Stimulated activated naive CD8-positive, alpha-beta T cell treated with anti-CD3 and anti-CD28 coated beads, Interleukin-15, Interleukin-2, amounts not matched to agents 100 ng/mL and 50 ng/mL, for 24 hours (primary cell): ENCODE data around the gene TEX14.
A peak's percentile ranks its signal among the peaks of the same experiment; 100 is the strongest.

ENCODE experiments used
- H3K27ac Mint-ChIP-seq: one replicate; pipeline ENCODE4 v1.8.0; 2021; ENCODE audit warnings: mild to moderate bottlenecking, mixed read lengths
- H3K27me3 Mint-ChIP-seq: one replicate; pipeline ENCODE4 v1.8.0; 2021; ENCODE audit warnings: mixed read lengths
- H3K36me3 Mint-ChIP-seq: one replicate; pipeline ENCODE4 v1.8.0; 2021; ENCODE audit warnings: low read depth, mixed read lengths
- H3K4me1 Mint-ChIP-seq: one replicate; pipeline ENCODE4 v1.8.0; 2021; ENCODE audit warnings: low read depth, mixed read lengths
- H3K4me3 Mint-ChIP-seq: one replicate; pipeline ENCODE4 v1.8.0; 2021; ENCODE audit warnings: mild to moderate bottlenecking, mixed read lengths
- H3K9me3 Mint-ChIP-seq: one replicate; pipeline ENCODE4 v1.8.0; 2021; ENCODE audit warnings: mixed read lengths

TEX14 gene

DNA sequence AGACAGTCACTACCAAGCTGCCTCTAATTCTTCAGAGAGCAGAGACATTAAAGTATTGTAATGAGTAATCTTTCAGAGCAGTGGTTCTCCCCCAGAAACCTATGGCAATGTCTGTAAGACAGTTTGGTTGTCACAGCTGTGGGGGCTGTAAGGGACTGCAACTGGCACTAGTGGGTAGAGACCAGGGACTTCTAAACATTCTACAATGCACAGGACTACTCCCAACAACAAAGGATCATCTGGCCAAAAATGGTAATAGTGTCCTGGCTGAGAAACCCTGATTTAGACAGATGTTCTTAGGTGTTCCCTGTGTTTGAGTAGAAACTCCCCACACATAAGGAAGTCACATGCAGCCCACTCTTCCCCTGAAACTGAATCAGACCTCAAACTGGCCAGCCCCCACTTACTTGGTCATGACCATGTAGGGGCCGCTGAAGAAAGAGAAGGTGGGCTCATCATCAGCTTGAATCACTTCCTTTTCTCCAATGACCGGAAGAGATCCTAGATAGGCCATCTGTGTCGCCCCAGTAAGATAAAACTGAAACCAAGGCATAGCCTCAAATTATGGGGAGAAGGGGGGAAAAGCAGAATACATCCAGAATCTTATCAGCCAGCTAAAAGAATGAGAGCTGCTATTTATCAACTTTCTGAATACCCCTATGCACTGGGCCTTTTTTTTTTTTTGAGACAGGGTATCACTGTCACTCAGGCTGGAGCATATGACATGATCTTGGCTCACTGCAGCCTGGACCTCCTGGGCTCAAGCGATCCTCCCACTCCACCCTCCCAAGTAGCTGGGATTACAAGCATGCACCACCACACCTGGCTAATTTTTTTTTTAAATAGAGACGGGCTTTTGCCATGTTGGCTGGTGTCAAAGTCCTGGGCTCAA, 75.8 kb downstream of the TEX14 start:
- Mint-ChIP-seq H3K27me3 (no peaks in the 10 kb centered on the region), H3K4me1 (peaks cover 11% of the 10 kb centered on the region), H3K36me3 (no peaks in the 10 kb centered on the region), H3K9me3 (no peaks in the 10 kb centered on the region), H3K4me3 (peak overlapping the region; percentile 3), H3K27ac (peak overlapping the region; percentile 58)

DNA sequence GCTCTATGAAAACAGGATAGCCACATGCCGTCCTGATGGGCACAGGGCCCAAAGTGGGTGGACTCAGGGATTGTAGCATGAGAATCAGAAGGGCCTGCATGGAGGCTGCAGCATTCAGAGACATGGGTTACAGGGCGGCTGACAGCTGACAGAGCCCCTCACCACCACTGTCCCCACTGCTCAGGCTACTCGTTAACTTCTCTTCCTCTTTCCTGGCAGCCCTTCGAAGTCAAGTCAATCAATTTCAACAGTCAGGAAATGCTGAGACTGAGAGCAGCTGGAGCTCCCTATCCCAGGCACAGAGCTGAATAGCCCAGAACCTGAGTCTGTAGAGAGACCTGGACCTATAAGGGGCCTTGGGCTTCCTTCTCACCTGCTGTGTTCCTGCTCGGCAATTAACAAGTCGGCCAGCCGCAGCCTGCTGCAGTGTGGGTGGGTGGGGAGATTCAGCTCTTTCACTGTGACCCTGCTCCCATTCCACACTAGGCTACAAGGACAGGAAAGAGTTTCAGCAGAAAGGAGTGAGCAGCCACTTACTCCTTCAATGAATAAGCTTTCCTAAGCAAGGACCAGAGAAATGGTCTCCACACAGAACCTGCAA, 76.9 kb downstream of the TEX14 start:
- Mint-ChIP-seq H3K27me3 (no peaks in the 10 kb centered on the region), H3K4me3 (no peak overlapping the region), H3K9me3 (no peaks in the 10 kb centered on the region), H3K27ac (no peak overlapping the region), H3K36me3 (no peaks in the 10 kb centered on the region), H3K4me1 (peaks cover 11% of the 10 kb centered on the region)

DNA sequence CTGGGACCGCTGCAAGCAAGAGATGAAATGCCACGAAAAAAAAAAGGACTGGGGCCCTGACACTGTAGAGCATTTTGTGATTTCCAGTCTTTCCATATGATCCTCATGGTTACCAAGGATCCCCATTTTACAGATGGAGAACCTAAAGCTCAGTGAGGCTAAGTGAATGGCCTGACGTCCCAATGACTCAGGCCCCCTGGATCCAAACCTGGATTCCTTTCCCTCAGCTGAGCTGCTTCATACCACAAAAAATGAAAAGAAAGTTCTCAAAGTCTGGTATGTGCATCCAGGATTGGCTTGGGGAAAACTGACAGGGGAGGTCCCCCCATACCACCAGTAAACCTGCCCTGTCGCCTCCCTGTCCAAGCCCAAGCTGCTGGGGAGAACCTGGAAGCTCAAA, 80.5 kb downstream of the TEX14 start:
- no peak overlapping the region for H3K27ac Mint-ChIP-seq

DNA sequence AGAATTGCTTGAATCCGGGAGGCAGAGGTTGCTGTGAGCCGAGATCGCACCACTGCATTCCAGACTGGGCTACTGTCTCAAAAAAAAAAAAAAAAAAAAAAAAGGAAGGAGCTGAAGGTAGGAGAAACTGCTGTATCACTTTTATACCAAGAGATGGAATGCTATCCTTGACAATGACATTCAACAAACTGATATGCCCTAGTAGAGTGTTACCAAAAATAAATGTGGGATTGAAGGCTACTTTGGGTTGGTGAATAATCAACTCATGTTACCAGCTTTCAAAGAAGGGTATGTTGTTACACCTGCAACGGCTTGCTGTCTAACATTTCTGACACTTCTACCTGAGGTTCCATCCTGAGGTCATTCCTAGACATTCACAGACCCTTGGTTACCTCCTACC, 84.9 kb downstream of the TEX14 start:
- H3K4me3 Mint-ChIP-seq, result no peak overlapping the region
- no peaks in the 10 kb centered on the region for H3K36me3 Mint-ChIP-seq
- H3K27me3 Mint-ChIP-seq, result no peaks in the 10 kb centered on the region
- H3K4me1 Mint-ChIP-seq, result no peaks in the 10 kb centered on the region
- H3K9me3 Mint-ChIP-seq, result no peaks in the 10 kb centered on the region
- no peak overlapping the region for H3K27ac Mint-ChIP-seq

More for the DNA sequence above, 80.5 kb downstream of the TEX14 start:
- H3K9me3 Mint-ChIP-seq, result no peaks in the 10 kb centered on the region
- peaks cover 11% of the 10 kb centered on the region for H3K4me1 Mint-ChIP-seq
- no peak overlapping the region for H3K4me3 Mint-ChIP-seq
- no peaks in the 10 kb centered on the region for H3K36me3 Mint-ChIP-seq
- H3K27me3 Mint-ChIP-seq, result no peaks in the 10 kb centered on the region

DNA sequence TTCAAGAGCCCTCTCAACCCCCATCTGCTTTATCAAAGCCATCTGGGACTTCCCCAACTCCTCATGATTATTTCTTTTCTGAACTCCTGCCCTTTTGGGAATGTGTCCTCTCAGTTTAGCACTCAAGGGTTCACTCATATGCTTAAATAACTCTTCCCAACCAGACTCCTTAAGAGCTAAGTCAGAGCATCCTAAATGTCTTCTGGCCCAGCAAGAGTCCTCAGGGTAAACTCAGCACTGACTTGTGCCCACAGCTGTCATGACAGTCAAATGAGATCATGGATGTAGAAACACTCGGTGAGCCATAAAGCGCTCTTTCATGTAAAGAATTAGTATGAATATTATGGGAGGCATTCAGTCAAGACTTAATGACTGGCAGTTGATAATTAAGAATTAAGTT, 85.9 kb downstream of the TEX14 start:
- Mint-ChIP-seq H3K27me3 (no peaks in the 10 kb centered on the region), H3K36me3 (no peaks in the 10 kb centered on the region), H3K4me3 (no peak overlapping the region), H3K27ac (no peak overlapping the region), H3K4me1 (no peaks in the 10 kb centered on the region), H3K9me3 (no peaks in the 10 kb centered on the region)

DNA sequence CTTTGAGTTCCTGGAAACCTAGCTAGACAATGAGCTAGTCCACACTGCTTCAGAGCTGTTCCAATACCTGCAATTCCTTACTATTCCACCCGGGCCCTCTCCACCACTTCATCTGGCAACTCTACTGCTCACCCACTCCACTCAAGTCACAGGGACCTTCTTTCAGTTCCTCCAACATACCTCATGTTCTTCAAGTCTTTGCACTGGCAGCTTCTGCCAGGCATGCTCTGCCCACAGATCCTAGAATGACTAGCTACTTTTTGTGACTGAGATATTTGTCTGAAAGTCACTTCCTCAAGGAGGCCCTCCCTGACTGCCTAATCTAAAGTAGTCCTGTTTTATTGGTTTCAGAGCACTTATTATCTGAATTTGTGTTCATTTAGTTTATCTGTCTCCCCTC, 86.4 kb downstream of the TEX14 start:
- no peak overlapping the region for H3K27ac Mint-ChIP-seq
- H3K27me3 Mint-ChIP-seq, result no peaks in the 10 kb centered on the region
- no peaks in the 10 kb centered on the region for H3K36me3 Mint-ChIP-seq
- H3K4me3 Mint-ChIP-seq, result no peak overlapping the region
- no peaks in the 10 kb centered on the region for H3K9me3 Mint-ChIP-seq
- no peaks in the 10 kb centered on the region for H3K4me1 Mint-ChIP-seq

DNA sequence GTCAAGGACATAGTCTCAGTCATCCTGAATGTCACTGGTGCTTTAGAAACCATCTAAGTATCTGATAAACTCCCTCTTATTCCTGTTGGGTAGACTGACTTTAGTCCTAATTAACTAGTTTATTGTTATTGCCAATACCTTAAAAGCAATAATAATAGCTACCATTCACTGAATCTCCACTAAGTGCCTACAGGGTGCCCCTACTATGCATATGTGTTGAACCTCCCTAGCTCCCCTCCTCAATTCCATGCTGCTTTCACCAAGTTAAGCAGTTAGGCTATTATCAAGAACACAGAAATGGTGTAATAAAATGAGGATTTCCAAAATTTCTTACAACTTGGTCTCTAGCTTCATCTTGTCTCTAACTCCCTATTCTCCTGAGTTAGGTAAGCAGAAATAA, 89.9 kb downstream of the TEX14 start:
- Mint-ChIP-seq H3K36me3 (no peaks in the 10 kb centered on the region), H3K9me3 (no peaks in the 10 kb centered on the region), H3K27me3 (no peaks in the 10 kb centered on the region), H3K27ac (no peak overlapping the region), H3K4me1 (no peaks in the 10 kb centered on the region), H3K4me3 (no peak overlapping the region)

DNA sequence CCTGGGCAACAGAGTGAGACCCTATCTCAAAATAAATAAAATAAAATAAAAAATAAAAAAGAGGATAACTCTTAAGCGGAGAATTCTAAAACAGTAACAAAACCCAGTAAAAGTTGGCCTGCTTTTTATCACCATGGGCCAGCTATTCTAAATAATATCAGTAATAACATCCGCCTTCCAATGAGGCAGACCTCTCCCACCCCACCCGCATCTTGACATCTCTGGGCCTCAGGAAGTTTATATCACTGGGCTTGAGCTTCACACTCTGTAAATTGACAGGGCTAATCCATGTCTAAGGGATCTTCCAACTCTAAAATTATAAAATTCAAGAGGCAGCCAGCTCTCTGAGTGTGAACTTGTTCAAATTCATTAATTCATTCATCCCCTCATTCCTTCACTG, 94.5 kb downstream of the TEX14 start:
- Mint-ChIP-seq H3K4me3 (no peak overlapping the region), H3K36me3 (no peaks in the 10 kb centered on the region), H3K27me3 (no peaks in the 10 kb centered on the region)

DNA sequence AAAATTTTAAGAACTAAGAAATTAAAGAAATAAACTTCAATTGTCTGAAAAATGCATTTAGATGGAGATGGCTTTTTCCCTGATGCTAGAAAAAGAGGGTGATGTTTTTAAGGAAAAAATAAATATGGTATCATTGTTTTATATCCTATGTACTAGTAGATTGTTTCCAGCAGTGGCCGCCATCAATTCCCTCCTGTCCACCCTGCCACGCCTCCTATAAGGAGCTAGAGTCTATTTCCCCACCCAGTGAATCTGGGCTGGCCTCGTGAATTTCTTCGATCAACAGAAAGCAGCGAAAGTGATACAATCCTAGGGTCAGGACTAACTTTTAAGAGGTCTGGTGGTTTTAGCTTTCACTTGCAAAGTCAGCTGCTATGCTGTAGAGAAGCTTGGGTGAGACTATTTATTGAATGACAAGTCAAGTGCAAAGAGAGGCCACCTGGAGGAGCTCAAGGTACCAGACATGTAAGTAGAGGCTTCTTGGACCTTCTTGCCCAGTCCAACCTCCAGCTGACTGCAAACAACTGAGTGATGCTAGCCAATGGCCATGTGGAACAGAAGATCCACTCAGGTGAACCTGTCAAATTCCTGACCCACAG, 96.6 kb downstream of the TEX14 start:
- H3K4me1 Mint-ChIP-seq, result no peaks in the 10 kb centered on the region
- H3K27me3 Mint-ChIP-seq, result no peaks in the 10 kb centered on the region
- no peaks in the 10 kb centered on the region for H3K9me3 Mint-ChIP-seq
- no peak overlapping the region for H3K4me3 Mint-ChIP-seq
- H3K36me3 Mint-ChIP-seq, result no peaks in the 10 kb centered on the region
- no peak overlapping the region for H3K27ac Mint-ChIP-seq

More for the DNA sequence above, 94.5 kb downstream of the TEX14 start:
- H3K9me3 Mint-ChIP-seq, result no peaks in the 10 kb centered on the region
- no peak overlapping the region for H3K27ac Mint-ChIP-seq
- H3K4me1 Mint-ChIP-seq, result no peaks in the 10 kb centered on the region

DNA sequence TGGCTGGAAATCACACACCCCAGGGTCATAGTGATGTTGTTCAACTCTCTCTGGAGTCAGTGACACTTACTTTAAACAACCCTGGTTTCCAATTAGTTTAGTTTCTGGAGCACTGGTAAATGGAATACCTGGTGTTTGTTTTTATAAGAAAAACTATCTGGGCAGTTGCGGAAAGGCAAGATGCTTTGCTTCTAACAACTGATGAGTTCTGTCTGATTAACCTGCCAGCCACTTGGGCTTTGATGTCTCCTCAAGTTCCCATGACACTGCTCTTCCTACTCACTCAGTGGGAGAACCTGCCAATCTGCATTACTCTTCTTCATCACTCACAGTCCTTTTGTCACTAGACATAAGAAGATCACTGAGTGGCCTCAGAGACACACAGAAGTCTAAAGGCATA, 98.7 kb downstream of the TEX14 start:
- Mint-ChIP-seq H3K36me3 (no peaks in the 10 kb centered on the region), H3K4me3 (no peak overlapping the region), H3K4me1 (no peaks in the 10 kb centered on the region), H3K9me3 (no peaks in the 10 kb centered on the region), H3K27me3 (no peaks in the 10 kb centered on the region), H3K27ac (no peak overlapping the region)

DNA sequence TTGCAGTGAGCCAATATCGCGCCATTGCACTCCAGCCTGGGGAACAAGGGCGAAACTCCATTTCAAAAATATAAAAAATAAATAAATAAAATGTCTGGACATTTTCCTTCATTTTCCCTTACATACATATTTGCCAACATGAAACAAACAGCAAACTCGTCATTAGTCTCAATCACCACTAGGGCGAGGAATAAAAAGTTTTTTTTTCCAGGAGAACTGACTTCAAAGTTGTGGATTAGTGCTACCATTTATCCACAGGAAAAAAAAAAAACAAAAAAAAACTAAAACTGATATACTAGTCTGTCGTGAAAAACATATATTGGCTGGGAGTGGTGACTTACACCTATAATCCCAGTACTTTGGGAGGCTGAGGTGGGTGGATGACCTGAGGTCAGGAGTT, 100.4 kb downstream of the TEX14 start:
- peaks cover 5% of the 10 kb centered on the region for H3K4me1 Mint-ChIP-seq

DNA sequence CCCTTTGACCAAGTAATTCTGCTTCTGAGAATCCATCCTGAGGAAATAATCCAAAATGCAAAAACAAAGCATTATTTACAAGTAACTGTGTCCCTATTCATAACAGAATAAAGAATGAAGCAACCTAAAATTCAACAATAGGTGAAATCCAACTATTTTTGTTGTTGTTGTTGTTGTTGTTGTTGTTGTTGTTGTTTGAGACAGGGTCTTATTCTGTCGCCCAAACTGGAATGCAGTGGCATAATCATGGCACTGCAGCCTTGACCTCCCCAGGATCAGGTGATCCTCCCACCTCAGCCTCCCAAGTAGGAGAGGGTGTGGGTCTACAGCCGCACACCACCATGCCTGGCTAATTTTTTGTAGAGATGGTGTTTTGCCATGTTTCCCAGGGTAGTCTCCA, 101.5 kb downstream of the TEX14 start:
- H3K36me3 Mint-ChIP-seq, result no peaks in the 10 kb centered on the region

More for the DNA sequence above, 100.4 kb downstream of the TEX14 start:
- H3K4me3 Mint-ChIP-seq, result no peak overlapping the region
- no peaks in the 10 kb centered on the region for H3K27me3 Mint-ChIP-seq
- no peaks in the 10 kb centered on the region for H3K36me3 Mint-ChIP-seq
- H3K27ac Mint-ChIP-seq, result no peak overlapping the region
- no peaks in the 10 kb centered on the region for H3K9me3 Mint-ChIP-seq

DNA sequence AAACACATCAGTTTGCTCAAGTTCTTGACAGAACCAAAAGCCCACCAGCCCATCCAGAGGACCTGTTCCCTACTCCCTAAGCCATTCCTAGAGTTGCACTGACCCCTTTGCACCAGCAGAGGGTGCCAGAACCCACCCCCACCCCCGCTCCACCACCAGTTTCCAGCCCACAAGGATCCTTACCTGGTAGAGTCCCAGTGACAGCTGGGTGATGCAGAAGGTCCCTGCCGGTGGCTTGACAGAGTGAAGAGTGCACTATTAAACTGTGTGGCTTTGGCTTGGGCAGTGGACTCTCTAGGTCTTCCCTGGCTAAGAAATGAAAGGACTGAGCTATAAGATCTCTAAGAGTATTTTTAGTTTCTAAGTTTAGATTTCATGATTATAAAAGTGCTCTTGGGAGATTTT, 104.1 kb downstream of the TEX14 start:
- Mint-ChIP-seq H3K36me3 (no peaks in the 10 kb centered on the region), H3K27ac (no peak overlapping the region), H3K27me3 (peaks cover 3% of the 10 kb centered on the region), H3K4me3 (no peak overlapping the region), H3K9me3 (no peaks in the 10 kb centered on the region), H3K4me1 (peaks cover 5% of the 10 kb centered on the region)

More for the DNA sequence above, 101.5 kb downstream of the TEX14 start:
- Mint-ChIP-seq H3K4me1 (peaks cover 5% of the 10 kb centered on the region), H3K9me3 (no peaks in the 10 kb centered on the region), H3K27ac (no peak overlapping the region), H3K4me3 (no peak overlapping the region), H3K27me3 (no peaks in the 10 kb centered on the region)

DNA sequence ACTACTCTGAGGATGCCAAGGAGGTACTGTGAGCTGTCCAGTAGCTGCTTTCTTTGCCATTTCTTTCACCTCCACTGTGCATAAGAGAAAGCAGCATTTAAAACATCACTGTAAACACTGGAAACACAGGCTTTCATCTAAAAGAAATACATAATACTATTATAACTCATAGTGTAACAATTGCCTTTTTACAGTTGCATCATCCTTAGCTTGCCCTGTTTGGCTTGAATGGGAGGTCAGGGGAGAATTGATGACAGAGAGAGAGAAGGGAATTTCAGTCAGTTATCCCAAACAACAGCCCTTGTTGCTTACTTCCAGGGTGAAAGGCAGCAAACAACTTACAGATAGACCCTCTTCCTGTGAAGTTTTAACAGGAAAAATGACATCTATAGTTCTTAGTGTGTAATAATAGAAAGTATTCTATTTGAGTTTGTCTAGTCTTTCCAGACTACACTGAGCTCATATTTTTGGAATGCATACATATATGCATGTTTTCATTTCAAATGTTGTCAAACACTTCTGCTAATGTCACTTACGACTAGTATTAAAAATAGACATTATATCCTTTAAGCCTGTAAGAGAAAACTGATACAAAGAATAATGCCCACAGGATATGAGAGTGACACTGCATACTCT, 105.7 kb downstream of the TEX14 start:
- no peak overlapping the region for H3K27ac Mint-ChIP-seq
- H3K4me1 Mint-ChIP-seq, result peaks cover 5% of the 10 kb centered on the region
- H3K4me3 Mint-ChIP-seq, result no peak overlapping the region
- peaks cover 3% of the 10 kb centered on the region for H3K27me3 Mint-ChIP-seq
- H3K36me3 Mint-ChIP-seq, result no peaks in the 10 kb centered on the region
- H3K9me3 Mint-ChIP-seq, result no peaks in the 10 kb centered on the region

DNA sequence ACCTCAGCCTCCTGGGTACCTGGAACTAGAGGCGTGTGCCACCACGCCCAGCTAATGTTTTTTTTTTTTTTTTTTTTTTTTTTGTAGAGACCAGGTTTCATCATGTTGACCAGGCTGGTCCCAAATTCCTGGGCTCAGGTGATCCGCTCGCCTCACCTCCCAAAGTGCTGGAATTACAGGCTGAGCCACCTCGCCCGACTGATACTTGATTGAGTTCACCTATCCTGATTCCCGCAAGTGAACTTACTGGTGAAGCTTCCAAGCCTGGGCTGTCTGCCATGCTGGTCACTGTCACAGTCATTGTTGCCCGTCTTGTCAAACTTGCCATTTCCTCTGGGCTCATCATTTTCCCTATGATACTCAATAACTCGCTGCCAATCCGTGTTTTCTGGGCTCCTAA, 106.3 kb downstream of the TEX14 start:
- H3K27ac Mint-ChIP-seq, result no peak overlapping the region
- peaks cover 3% of the 10 kb centered on the region for H3K27me3 Mint-ChIP-seq
- H3K4me1 Mint-ChIP-seq, result peaks cover 5% of the 10 kb centered on the region
- H3K4me3 Mint-ChIP-seq, result no peak overlapping the region
- H3K36me3 Mint-ChIP-seq, result no peaks in the 10 kb centered on the region
- H3K9me3 Mint-ChIP-seq, result no peaks in the 10 kb centered on the region
